GM18499 (cell line): ENCODE results near the gene GPR55.

Experiments used
- ATAC-seq: cut with Tn5 transposase; IDR thresholded peaks from one replicate; pipeline ENCODE4 v1.9.1; 2021; ENCODE audit warnings: moderate number of reproducible peaks; ENCODE audit not compliant: insufficient read depth, unreplicated experiment

The GPR55 gene

GRCh38 chr2:230862292-230862691, 62.8 kb downstream of the GPR55 start:
- ATAC-seq: no peak

GRCh38 chr2:230861552-230862255, 63.3 kb downstream of the GPR55 start:
- ATAC-seq: no peak
